ENCODE results near the gene ELAVL2.

The ELAVL2 gene

GRCh38 chr9:23821375-23822181 is 4.5 kb downstream of the ELAVL2 start:
- no peak for DNase-seq

GRCh38 chr9:23820451-23821374 is 5.3 kb downstream of the ELAVL2 start:
- no peak for DNase-seq

GRCh38 chr9:23819403-23819802 is 6.6 kb downstream of the ELAVL2 start:
- no peak for DNase-seq

GRCh38 chr9:23814243-23814642 is 11.8 kb downstream of the ELAVL2 start:
- DNase-seq = no peak

- no peak for DNase-seq
Observed at GRCh38 chr9:23812673-23813072, 13.4 kb downstream of the ELAVL2 start.

- DNase-seq = no peak
Observed at GRCh38 chr9:23811633-23812032, 14.4 kb downstream of the ELAVL2 start.

- DNase-seq = no peak
Observed at GRCh38 chr9:23803216-23803615, 22.8 kb downstream of the ELAVL2 start.

GRCh38 chr9:23801523-23801922 is 24.5 kb downstream of the ELAVL2 start:
- DNase-seq = no peak

- DNase-seq = no peak
Observed at GRCh38 chr9:23799521-23799920, 26.5 kb downstream of the ELAVL2 start.

- DNase-seq = no peak
Observed at GRCh38 chr9:23798325-23798724, 27.7 kb downstream of the ELAVL2 start.

- no peak for DNase-seq
Observed at GRCh38 chr9:23796209-23796608, 29.8 kb downstream of the ELAVL2 start.

GRCh38 chr9:23790351-23791260 is 35.4 kb downstream of the ELAVL2 start:
- no peak for DNase-seq

- no peak for DNase-seq
Observed at GRCh38 chr9:23789529-23790254, 36.3 kb downstream of the ELAVL2 start.

- DNase-seq = no peak
Observed at GRCh38 chr9:23784962-23785361, 41.1 kb downstream of the ELAVL2 start.

GRCh38 chr9:23783509-23783908 is 42.5 kb downstream of the ELAVL2 start:
- no peak for DNase-seq

- no peak for DNase-seq
Observed at GRCh38 chr9:23779220-23779619, 46.8 kb downstream of the ELAVL2 start.

- no peak for DNase-seq
Observed at GRCh38 chr9:23777328-23777727, 48.7 kb downstream of the ELAVL2 start.

- DNase-seq = no peak
Observed at GRCh38 chr9:23775549-23775948, 50.5 kb downstream of the ELAVL2 start.

GRCh38 chr9:23774266-23774665 is 51.8 kb downstream of the ELAVL2 start:
- no peak for DNase-seq

GRCh38 chr9:23772385-23772783 is 53.7 kb downstream of the ELAVL2 start:
- no peak for DNase-seq

- DNase-seq = no peak
Observed at GRCh38 chr9:23771746-23772384, 54.2 kb downstream of the ELAVL2 start.

Measured in NCI-H1694 (cell line).